ENCODE results near the gene UBAC1. TPM values are rescaled to one million over a fixed set of nuclear protein-coding genes. Genes with fewer than 3 reads are reported as not detected.
"Not testable (repeated sequence)": the region's sequence is repeated elsewhere in the genome, so short reads cannot be mapped to it uniquely, and the experiment has no call there.

The UBAC1 gene
- polyA plus RNA-seq, 1 of the 3 experiments (the other 2 are of a cell fraction) = 67.7 TPM

GRCh38 chr9:135951889-135952663 is 9.1 kb downstream of the UBAC1 start (continued):
- TF ChIP-seq CHD2 (IDR thresholded peaks at IDR 0.05; ENCODE audit: low read length, partially characterized antibody) = no peak
- TF ChIP-seq FOXJ3 (CRISPR knock-in tag; IDR thresholded peaks at IDR 0.05) = no peak
- peak in 1 of 2 experiments; percentile 29; a peak in 1 of 4 replicates for TF ChIP-seq EP300 (IDR thresholded peaks at IDR 0.05; ENCODE audit: borderline replicate concordance in 1 of 2, low read depth in 1 of 2, low read length in 1 of 2)
- no peak for TF ChIP-seq TEAD4 (IDR thresholded peaks at IDR 0.05; ENCODE audit: borderline replicate concordance, insufficient read depth)
- no peak for TF ChIP-seq SMC3 (IDR thresholded peaks at IDR 0.05; ENCODE audit: low read depth, low read length)
- TF ChIP-seq YY1 (IDR thresholded peaks at IDR 0.05; ENCODE audit: low read depth) = no peak

- POLR2A ChIA-PET = not testable (repeated sequence)
These were observed 9.9 kb downstream of the UBAC1 start for GRCh38 chr9:135951310-135951709.

GRCh38 chr9:135950841-135951240 is 10.3 kb downstream of the UBAC1 start:
- not testable (repeated sequence) for DNase-seq
- CTCF ChIA-PET = interaction anchor here (1.0 to 2.3 kb wide), 3 partner anchors 9 to 172 kb away, joined by 3 to 8 read pairs (median 4); no protein-coding TSS in a partner anchor

More at GRCh38 chr9:135951310-135951709, 9.9 kb downstream of the UBAC1 start:
- not testable (repeated sequence) for H2AFZ ChIP-seq (ENCODE audit: low read depth); H3K9me3 ChIP-seq; H3K9ac ChIP-seq; H3K4me1 ChIP-seq (ENCODE audit: control insufficient read depth in 1 of 2, insufficient read depth in 2 of 2, low read depth in 1 of 2, low read length in 1 of 2); H4K20me1 ChIP-seq (ENCODE audit: insufficient read depth); H3K27me3 ChIP-seq (ENCODE audit: insufficient read depth); H3F3A ChIP-seq (replicated peaks; ENCODE audit: insufficient read depth); H3K9me2 ChIP-seq; DNase-seq; H3K27ac ChIP-seq (ENCODE audit: low read depth in 2 of 2, low read length in 1 of 2); H3K4me2 ChIP-seq; H3K4me3 ChIP-seq (ENCODE audit: low read depth in 2 of 2, low read length in 1 of 2)
- CTCF ChIA-PET = interaction anchor here (1.4 to 2.3 kb wide), 2 partner anchors 9 to 16 kb away, joined by 4 to 8 read pairs; no protein-coding TSS in a partner anchor
- 100% methylated on average over 8 of the region's 8 CpGs for WGBS (ENCODE audit: low lambda C conversion rate)
- Histone ChIP-seq H3K36me3 (replicated peaks in 1 of 2; ENCODE audit: control insufficient read depth in 1 of 2, insufficient read depth in 2 of 2, low read length in 1 of 2) (peaks cover 0 to 41% of the 10 kb centered on the region in 2 experiments), H3K79me2 (ENCODE audit: insufficient read depth) (peaks cover 20% of the 10 kb centered on the region)

GRCh38 chr9:135950135-135950682 is 11.0 kb downstream of the UBAC1 start:
- Histone ChIP-seq H4K20me1 (ENCODE audit: insufficient read depth) (no peaks in the 10 kb centered on the region), H3K9ac (no peak overlapping the region), H3K4me2 (no peak overlapping the region), H3K27ac (ENCODE audit: low read depth in 2 of 2, low read length in 1 of 2) (no peak overlapping the region), H3K27me3 (ENCODE audit: insufficient read depth) (no peaks in the 10 kb centered on the region), H3K36me3 (replicated peaks in 1 of 2; ENCODE audit: control insufficient read depth in 1 of 2, insufficient read depth in 2 of 2, low read length in 1 of 2) (peaks cover 5 to 52% of the 10 kb centered on the region in 2 experiments), H3K4me3 (ENCODE audit: low read depth in 2 of 2, low read length in 1 of 2) (no peak overlapping the region), H3K4me1 (ENCODE audit: control insufficient read depth in 1 of 2, insufficient read depth in 2 of 2, low read depth in 1 of 2, low read length in 1 of 2) (no peaks in the 10 kb centered on the region), H3K9me2 (no peaks in the 10 kb centered on the region), H2AFZ (ENCODE audit: low read depth) (no peak overlapping the region), H3F3A (replicated peaks; ENCODE audit: insufficient read depth) (peaks cover 4% of the 10 kb centered on the region), H3K9me3 (no peaks in the 10 kb centered on the region), H3K79me2 (ENCODE audit: insufficient read depth) (peaks cover 12% of the 10 kb centered on the region; the same call in 1 of the 2 replicates)
- ChIA-PET CTCF (interaction anchor here (1.0 to 2.3 kb wide), 4 partner anchors 9 to 172 kb away, joined by 3 to 8 read pairs (median 4); no protein-coding TSS in a partner anchor), POLR2A (no interaction called here)
- WGBS (ENCODE audit: low lambda C conversion rate) = 90% methylated on average over 12 of the region's 12 CpGs
- no peak for DNase-seq
- TF ChIP-seq CHD2 (IDR thresholded peaks at IDR 0.05; ENCODE audit: low read length, partially characterized antibody) (no peak), MAX (IDR thresholded peaks at IDR 0.05; ENCODE audit: low read depth) (no peak), CTCF (IDR thresholded peaks at IDR 0.05) (no peak), EP300 (IDR thresholded peaks at IDR 0.05; ENCODE audit: borderline replicate concordance in 1 of 2, low read depth in 1 of 2, low read length in 1 of 2) (no peak), EZH2phosphoT487 (IDR thresholded peaks at IDR 0.05; ENCODE audit: borderline replicate concordance, low read depth) (no peak), GATA2 (CRISPR knock-in tag; IDR thresholded peaks at IDR 0.05) (no peak), USF2 (IDR thresholded peaks at IDR 0.05; ENCODE audit: borderline replicate concordance, low read depth, low read length) (no peak), USF1 (IDR thresholded peaks at IDR 0.05; ENCODE audit: borderline replicate concordance, low read depth) (no peak)

More at GRCh38 chr9:135950841-135951240, 10.3 kb downstream of the UBAC1 start:
- H3K4me3 ChIP-seq (ENCODE audit: low read depth in 2 of 2, low read length in 1 of 2); H4K20me1 ChIP-seq (ENCODE audit: insufficient read depth); H2AFZ ChIP-seq (ENCODE audit: low read depth); H3K4me1 ChIP-seq (ENCODE audit: control insufficient read depth in 1 of 2, insufficient read depth in 2 of 2, low read depth in 1 of 2, low read length in 1 of 2); POLR2A ChIA-PET; H3K4me2 ChIP-seq; H3K27me3 ChIP-seq (ENCODE audit: insufficient read depth); H3K9ac ChIP-seq; H3K9me3 ChIP-seq; H3K9me2 ChIP-seq; H3K27ac ChIP-seq (ENCODE audit: low read depth in 2 of 2, low read length in 1 of 2); H3F3A ChIP-seq (replicated peaks; ENCODE audit: insufficient read depth): not testable (repeated sequence)
- Histone ChIP-seq H3K79me2 (ENCODE audit: insufficient read depth) (peaks cover 16% of the 10 kb centered on the region), H3K36me3 (replicated peaks in 1 of 2; ENCODE audit: control insufficient read depth in 1 of 2, insufficient read depth in 2 of 2, low read length in 1 of 2) (peaks cover 0 to 46% of the 10 kb centered on the region in 2 experiments)
- 98% methylated on average over 4 of the region's 4 CpGs for WGBS (ENCODE audit: low lambda C conversion rate)

Measured in SK-N-SH (cell line).